GM23248 (cell line): ENCODE measurements around the gene IGFBPL1. TPM values are rescaled to one million over a fixed set of nuclear protein-coding genes. Genes with fewer than 3 reads are reported as not detected.

ENCODE experiments used
- DNase-seq: peaks from one replicate; pipeline ENCODE4 v3.0.0-alpha.2; 2015
- H2AFZ ChIP-seq: fragments of 200-600 bp; sonication (generic); 2 replicates; pipeline ENCODE4 v1.6.1; 2016; ENCODE audit warnings: antibody characterized with exemption
- H3F3A ChIP-seq: fragments of 200-600 bp; sonication (generic); 2 replicates; pipeline ENCODE4 v1.6.1; 2016; ENCODE audit warnings: mild to moderate bottlenecking, antibody characterized with exemption, mixed run types; ENCODE audit not compliant: insufficient read depth
- H3K27ac ChIP-seq: fragments of 200-600 bp; sonication (generic); 2 replicates; pipeline ENCODE4 v1.5.1; 2016; ENCODE audit warnings: mild to moderate bottlenecking
- H3K27me3 ChIP-seq: fragments of 200-600 bp; sonication (generic); replicated peaks from 2 replicates; pipeline ENCODE4 v1.6.1; 2016; ENCODE audit warnings: mild to moderate bottlenecking; ENCODE audit not compliant: insufficient read depth
- H3K36me3 ChIP-seq: fragments of 200-600 bp; sonication (generic); 2 replicates; pipeline ENCODE4 v1.6.1; 2016; ENCODE audit warnings: low read depth, mild to moderate bottlenecking
- H3K4me1 ChIP-seq: fragments of 200-600 bp; sonication (generic); 2 replicates; pipeline ENCODE4 v1.6.1; 2016; ENCODE audit warnings: mild to moderate bottlenecking; ENCODE audit not compliant: insufficient read depth
- H3K4me2 ChIP-seq: fragments of 200-600 bp; sonication (generic); one replicate; pipeline ENCODE4 v1.6.1; 2016; ENCODE audit warnings: mild to moderate bottlenecking; ENCODE audit not compliant: unreplicated experiment
- H3K4me3 ChIP-seq: fragments of 200-600 bp; sonication (generic); 2 replicates; pipeline ENCODE4 v1.5.1; 2016; ENCODE audit warnings: mild to moderate bottlenecking
- H3K79me2 ChIP-seq: fragments of 200-600 bp; sonication (generic); 2 replicates; pipeline ENCODE4 v1.6.1; 2016; ENCODE audit warnings: mild to moderate bottlenecking; ENCODE audit not compliant: insufficient read depth
- H3K9ac ChIP-seq: fragments of 200-600 bp; sonication (generic); 2 replicates; pipeline ENCODE4 v1.6.1; 2016; ENCODE audit warnings: mild to moderate bottlenecking
- H3K9me2 ChIP-seq: fragments of 200-600 bp; sonication (generic); 2 replicates; pipeline ENCODE4 v1.6.1; 2016; ENCODE audit warnings: mixed run types, mild to moderate bottlenecking, moderate library complexity; ENCODE audit not compliant: insufficient read depth
- H3K9me3 ChIP-seq: fragments of 200-600 bp; sonication (generic); one replicate; pipeline ENCODE4 v1.6.1; 2017; ENCODE audit warnings: low read depth
- H4K20me1 ChIP-seq: fragments of 200-600 bp; sonication (generic); 2 replicates; pipeline ENCODE4 v1.6.0; 2016; ENCODE audit not compliant: insufficient read depth
- EZH2 ChIP-seq: fragments of 200-600 bp; sonication (generic); IDR thresholded peaks from 2 replicates; pipeline ENCODE4 v1.6.1; 2018; ENCODE audit warnings: antibody characterized with exemption, mild to moderate bottlenecking; ENCODE audit not compliant: insufficient read depth, poor library complexity, severe bottlenecking
- EZH2phosphoT487 ChIP-seq: fragments of 200-600 bp; sonication (generic); IDR thresholded peaks from 2 replicates; pipeline ENCODE4 v1.6.1; 2018; ENCODE audit warnings: antibody characterized with exemption, moderate library complexity, mild to moderate bottlenecking, low read depth; ENCODE audit not compliant: insufficient read depth
- WGBS, 2 experiments: methylation state at CpG; one replicate each; pipeline ENCODE4 v1.1.6; 2015 to 2017; ENCODE audit warnings: low lambda C conversion rate in 2 of 2, low coverage in 1 of 2; ENCODE audit errors: missing lambda C conversion rate in 2 of 2; 5-methylcytosine and 5-hydroxymethylcytosine counted together
- in situ Hi-C: fragments of 300-500 bp; cut with MboI; formaldehyde crosslinking; loops from 2 replicates; pipeline ENCODE4 v1.15.0; 2020
- polyA plus RNA-seq: library from polyadenylated mRNA; unstranded; fragments of >200 nt; fragmentation: Nextera tagmentation; extraction: Ambion mirVana; gene quantifications from 2 replicates; pipeline ENCODE4 v1.2.1, GENCODE V29; 2016
- total RNA-seq: library from RNA; depleted of rRNA; stranded (reverse); fragments of >200 nt; shearing (Covaris generic); gene quantifications from 2 replicates; pipeline ENCODE4 v1.2.3, GENCODE V29; 2014

Gene IGFBPL1
- total and polyA plus RNA-seq, 2 experiments from 2014 or later = 0.34 to 0.76 TPM

DNA sequence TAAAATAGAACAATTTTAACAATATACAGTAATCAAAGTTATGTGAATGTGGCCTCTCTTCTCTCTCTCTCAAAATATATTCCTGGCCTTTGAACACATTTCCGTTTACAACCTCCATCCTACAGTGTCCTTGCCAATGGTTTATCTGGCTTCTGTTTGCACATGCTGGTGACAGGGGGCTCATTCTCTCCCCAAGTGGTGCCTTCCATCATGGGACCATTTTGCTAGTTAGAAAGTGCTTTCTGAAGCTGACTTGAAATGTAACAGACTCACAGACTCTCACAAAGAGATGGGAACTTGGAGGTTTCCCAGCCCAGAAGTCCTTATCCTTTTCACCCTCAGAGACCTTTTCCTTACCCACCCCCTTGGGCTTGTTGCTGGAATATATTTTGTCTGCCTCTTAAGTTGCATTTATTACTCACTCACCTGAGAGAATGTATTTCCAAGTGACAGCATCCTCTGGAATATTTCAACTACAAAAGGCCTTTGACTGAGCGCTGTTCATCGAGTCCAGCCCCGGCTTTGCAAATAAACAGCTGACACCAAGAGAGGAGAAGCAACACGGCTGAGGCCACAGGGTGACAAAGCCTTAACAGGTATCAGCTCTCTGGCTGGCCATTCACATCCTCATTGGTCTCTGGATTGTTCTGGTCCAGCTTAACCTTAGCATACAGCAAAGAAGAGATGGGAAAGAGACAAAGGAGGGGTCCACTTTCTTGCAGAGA lies 49.2 kb downstream of the IGFBPL1 start:
- H3K9me2 ChIP-seq = no peaks in the 10 kb centered on the region
- H3K9me3 ChIP-seq = no peaks in the 10 kb centered on the region
- no peak for DNase-seq
- no peaks in the 10 kb centered on the region for H3K36me3 ChIP-seq
- H3F3A ChIP-seq = no peaks in the 10 kb centered on the region
- 80 to 82% methylated on average over 5 of the region's 5 CpGs for WGBS, 2 experiments
- no peaks in the 10 kb centered on the region for H3K4me1 ChIP-seq
- no peak overlapping the region for H3K27ac ChIP-seq
- H3K9ac ChIP-seq = no peak overlapping the region
- no peaks in the 10 kb centered on the region for H4K20me1 ChIP-seq
- in situ Hi-C loops = loop anchor here (25.0 kb wide), 2 partner anchors 213 to 888 kb away; partner anchors contain the start of gene POLR1E
- TF ChIP-seq EZH2phosphoT487 (no peak), EZH2 (no peak)
- H3K27me3 ChIP-seq = 0 out of 2 replicates have a peak, but pooled peaks cover 4% of the 10 kb centered on the region
- no peak overlapping the region for H2AFZ ChIP-seq
- no peak overlapping the region for H3K4me3 ChIP-seq
- H3K79me2 ChIP-seq = no peaks in the 10 kb centered on the region
- no peak overlapping the region for H3K4me2 ChIP-seq

DNA sequence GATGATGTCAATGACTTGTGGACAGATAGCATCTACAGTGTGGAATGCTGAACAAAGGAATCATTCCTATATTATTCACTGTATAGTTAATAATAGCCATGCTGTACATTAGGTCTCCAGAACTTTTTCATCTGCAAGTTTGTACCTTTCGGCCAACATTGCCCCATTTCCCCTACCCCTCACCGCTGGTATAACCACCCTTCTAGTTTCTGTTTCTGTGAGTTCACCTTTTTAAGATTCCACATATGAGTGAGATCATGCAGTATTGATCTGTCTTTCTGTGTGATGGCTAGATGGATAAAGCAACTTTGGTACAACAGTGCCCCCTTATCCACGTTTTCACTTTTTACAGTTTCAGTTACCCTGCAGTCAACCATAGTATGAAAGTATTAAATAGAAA lies 50.6 kb downstream of the IGFBPL1 start:
- Histone ChIP-seq H3K9ac (no peak overlapping the region), H3K79me2 (no peaks in the 10 kb centered on the region), H3K4me2 (no peak overlapping the region), H4K20me1 (no peaks in the 10 kb centered on the region), H3K9me3 (no peaks in the 10 kb centered on the region), H3F3A (no peaks in the 10 kb centered on the region), H3K9me2 (no peaks in the 10 kb centered on the region), H3K4me1 (no peaks in the 10 kb centered on the region), H3K27me3 (0 out of 2 replicates have a peak, but pooled peaks cover 4% of the 10 kb centered on the region), H2AFZ (no peak overlapping the region), H3K27ac (no peak overlapping the region), H3K4me3 (no peak overlapping the region), H3K36me3 (no peaks in the 10 kb centered on the region)
- WGBS, 2 experiments = 57 to 65% methylated on average over 3 of the region's 3 CpGs
- in situ Hi-C loops = loop anchor here (25.0 kb wide), 1 partner anchor 211 kb away; no protein-coding TSS in a partner anchor
- TF ChIP-seq EZH2 (no peak), EZH2phosphoT487 (no peak)
- DNase-seq = no peak

DNA sequence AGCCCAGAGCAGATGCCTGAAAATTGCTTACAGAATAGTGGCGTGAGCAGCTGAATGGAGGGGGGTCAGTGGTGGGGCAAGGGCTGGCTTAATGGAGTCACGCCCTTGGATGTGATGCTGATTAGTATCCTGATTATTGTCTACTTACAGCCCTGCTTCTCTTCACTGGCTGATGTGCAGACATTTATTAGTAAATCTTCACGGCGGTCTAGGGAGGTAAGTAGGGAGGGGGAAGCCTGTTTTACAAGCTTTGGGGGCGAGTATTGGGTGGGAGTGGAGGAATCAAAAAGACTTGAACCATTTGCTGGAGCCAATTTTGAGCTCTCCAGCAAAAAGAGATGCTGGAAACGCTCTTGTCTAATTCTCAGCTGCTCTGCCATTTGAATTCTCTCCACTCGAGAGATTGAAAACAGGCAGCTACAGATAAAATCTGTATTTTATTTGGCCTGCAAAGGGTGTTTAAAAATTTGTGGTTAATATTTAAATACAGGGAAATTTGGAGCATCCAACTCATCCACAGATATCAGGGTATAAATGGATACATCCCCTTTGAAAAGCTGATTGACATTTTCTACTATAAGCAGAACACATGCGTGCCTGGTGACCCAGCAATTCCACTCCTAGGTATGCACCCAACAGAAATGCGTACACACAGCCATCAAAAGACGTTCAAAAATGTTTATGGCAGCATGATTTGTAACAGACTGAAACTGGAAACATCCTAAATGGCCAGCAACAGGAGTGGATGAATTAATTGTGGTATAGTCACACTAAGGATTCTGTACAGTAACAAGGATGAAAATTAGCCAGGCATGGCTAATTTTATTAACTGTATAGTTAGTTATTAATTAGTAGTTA lies 51.3 kb downstream of the IGFBPL1 start:
- in situ Hi-C loops = loop anchor here (25.0 kb wide), 1 partner anchor 211 kb away; no protein-coding TSS in a partner anchor
- H4K20me1 ChIP-seq = no peaks in the 10 kb centered on the region
- no peaks in the 10 kb centered on the region for H3F3A ChIP-seq
- no peak overlapping the region for H3K9ac ChIP-seq
- H3K9me3 ChIP-seq = no peaks in the 10 kb centered on the region
- no peak overlapping the region for H3K4me3 ChIP-seq
- 0 out of 2 replicates have a peak, but pooled peaks cover 4% of the 10 kb centered on the region for H3K27me3 ChIP-seq
- H3K27ac ChIP-seq = no peak overlapping the region
- H3K36me3 ChIP-seq = no peaks in the 10 kb centered on the region
- H3K4me2 ChIP-seq = no peak overlapping the region
- 45 to 46% methylated on average over 10 of the region's 10 CpGs for WGBS, 2 experiments
- DNase-seq = no peak
- H2AFZ ChIP-seq = no peak overlapping the region
- no peaks in the 10 kb centered on the region for H3K4me1 ChIP-seq
- no peak for TF ChIP-seq EZH2
- TF ChIP-seq EZH2phosphoT487 = no peak
- no peaks in the 10 kb centered on the region for H3K9me2 ChIP-seq
- H3K79me2 ChIP-seq = no peaks in the 10 kb centered on the region

DNA sequence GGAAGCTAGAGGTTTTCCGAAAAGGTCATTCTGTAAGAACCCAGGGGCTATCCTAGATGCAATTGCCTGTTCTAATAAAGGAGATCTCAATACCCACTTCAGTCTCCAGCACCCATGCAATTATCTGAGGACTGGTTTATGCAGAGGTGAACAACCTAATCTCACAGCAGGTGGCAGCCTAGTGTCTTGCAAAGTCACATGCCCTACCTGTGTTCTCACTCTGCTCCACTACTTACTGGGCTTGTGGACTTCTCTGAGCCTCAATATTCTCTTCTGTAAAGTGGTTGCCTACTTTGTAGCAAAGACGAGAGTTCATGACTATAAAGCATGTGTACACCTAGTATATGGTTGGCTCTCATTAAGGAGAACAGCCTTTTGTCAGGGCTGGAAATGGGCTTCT lies 52.8 kb downstream of the IGFBPL1 start:
- no peak overlapping the region for H3K27ac ChIP-seq
- H3K9ac ChIP-seq = no peak overlapping the region
- WGBS, 2 experiments = 66 to 71% methylated on average over 2 of the region's 2 CpGs
- no peaks in the 10 kb centered on the region for H3K79me2 ChIP-seq
- no peak overlapping the region for H3K4me3 ChIP-seq
- in situ Hi-C loops = loop anchor here (25.0 kb wide), 1 partner anchor 209 kb away; no protein-coding TSS in a partner anchor
- no peaks in the 10 kb centered on the region for H3K36me3 ChIP-seq
- no peaks in the 10 kb centered on the region for H3K9me2 ChIP-seq
- H2AFZ ChIP-seq = no peak overlapping the region
- no peaks in the 10 kb centered on the region for H3F3A ChIP-seq
- TF ChIP-seq EZH2phosphoT487 = no peak
- no peak for TF ChIP-seq EZH2
- DNase-seq = peak; percentile 42
- no peaks in the 10 kb centered on the region for H4K20me1 ChIP-seq
- no peak overlapping the region for H3K4me2 ChIP-seq
- no peaks in the 10 kb centered on the region for H3K9me3 ChIP-seq
- 0 out of 2 replicates have a peak, but pooled peaks cover 4% of the 10 kb centered on the region for H3K27me3 ChIP-seq
- H3K4me1 ChIP-seq = no peaks in the 10 kb centered on the region
